ENCODE results near the gene TAF1D. TPM values are rescaled to one million over a fixed set of nuclear protein-coding genes. Genes with fewer than 3 reads are reported as not detected.
"Not testable (repeated sequence)": the region's sequence is repeated elsewhere in the genome, so short reads cannot be mapped to it uniquely, and the experiment has no call there.

TAF1D gene
- total RNA-seq, 3 donors from 2014 or later, result 91.5 to 172 (median 154) TPM

GRCh38 chr11:93761910-93762309 lies 20.6 kb upstream of the TAF1D start:
- Histone ChIP-seq H3K27me3 (no peaks in the 10 kb centered on the region), H3K4me3 (no peak overlapping the region), H3K9me3 (no peaks in the 10 kb centered on the region), H3K36me3 (peaks cover 7% of the 10 kb centered on the region), H3K4me1 (no peaks in the 10 kb centered on the region), H3K27ac (no peak overlapping the region)
- no peak for DNase-seq (ENCODE audit: low spot score in 2 of 2)
- intact Hi-C loops (cut with DNase I; ENCODE audit: low total_unique reads), result no loop called here
- TF ChIP-seq POLR2AphosphoS5 (IDR thresholded peaks at IDR 0.05) (no peak), POLR2A (IDR thresholded peaks at IDR 0.05) (no peak), CTCF (IDR thresholded peaks at IDR 0.05) (no peak)

- intact Hi-C loops (cut with DNase I; ENCODE audit: low total_unique reads); H3K27ac ChIP-seq; DNase-seq (ENCODE audit: low spot score in 2 of 2); H3K4me1 ChIP-seq; H3K4me3 ChIP-seq; H3K27me3 ChIP-seq; H3K9me3 ChIP-seq: not testable (repeated sequence)
- H3K36me3 ChIP-seq, result peaks cover 13% of the 10 kb centered on the region
Observed at GRCh38 chr11:93759123-93759522, 17.8 kb upstream of the TAF1D start.

GRCh38 chr11:93757924-93758865 lies 16.9 kb upstream of the TAF1D start:
- Histone ChIP-seq H3K9me3 (no peaks in the 10 kb centered on the region), H3K27me3 (no peaks in the 10 kb centered on the region), H3K4me1 (no peaks in the 10 kb centered on the region), H3K36me3 (peaks cover 13% of the 10 kb centered on the region), H3K27ac (no peak overlapping the region), H3K4me3 (no peak overlapping the region)
- no peak for DNase-seq (ENCODE audit: low spot score in 2 of 2)
- TF ChIP-seq CTCF (IDR thresholded peaks at IDR 0.05), result no peak
- no peak for TF ChIP-seq POLR2AphosphoS5 (IDR thresholded peaks at IDR 0.05)
- TF ChIP-seq POLR2A (IDR thresholded peaks at IDR 0.05), result no peak
- intact Hi-C loops (cut with DNase I; ENCODE audit: low total_unique reads), result no loop called here

- intact Hi-C loops (cut with DNase I; ENCODE audit: low total_unique reads), result no loop called here
- Histone ChIP-seq H3K9me3 (no peaks in the 10 kb centered on the region), H3K4me1 (no peaks in the 10 kb centered on the region), H3K36me3 (peaks cover 13% of the 10 kb centered on the region), H3K27ac (no peak overlapping the region), H3K27me3 (no peaks in the 10 kb centered on the region), H3K4me3 (no peak overlapping the region)
- TF ChIP-seq POLR2A (IDR thresholded peaks at IDR 0.05) (no peak), POLR2AphosphoS5 (IDR thresholded peaks at IDR 0.05) (no peak), CTCF (IDR thresholded peaks at IDR 0.05) (no peak)
- no peak for DNase-seq (ENCODE audit: low spot score in 2 of 2)
Observed at GRCh38 chr11:93757301-93757700, 16.0 kb upstream of the TAF1D start.

GRCh38 chr11:93756748-93757147 lies 15.5 kb upstream of the TAF1D start:
- no peaks in the 10 kb centered on the region for H3K9me3 ChIP-seq
- TF ChIP-seq POLR2A (IDR thresholded peaks at IDR 0.05) (no peak), POLR2AphosphoS5 (IDR thresholded peaks at IDR 0.05) (no peak), CTCF (IDR thresholded peaks at IDR 0.05) (no peak)

More at GRCh38 chr11:93756748-93757147, 15.5 kb upstream of the TAF1D start:
- H3K4me3 ChIP-seq, result no peak overlapping the region
- peaks cover 13% of the 10 kb centered on the region for H3K36me3 ChIP-seq
- H3K27me3 ChIP-seq, result no peaks in the 10 kb centered on the region
- intact Hi-C loops (cut with DNase I; ENCODE audit: low total_unique reads), result no loop called here
- no peak overlapping the region for H3K27ac ChIP-seq
- H3K4me1 ChIP-seq, result no peaks in the 10 kb centered on the region
- DNase-seq (ENCODE audit: low spot score in 2 of 2), result no peak

Measured in breast epithelium (tissue), 4 donors.